GM21717 (cell line): Measurements from ENCODE around the gene CAMK2D.
A peak's percentile ranks its signal among the peaks of the same experiment; 100 is the strongest.

Experiments used
- ATAC-seq: cut with Tn5 transposase; IDR thresholded peaks from one replicate; pipeline ENCODE4 v1.9.1; 2021; ENCODE audit warnings: mild to moderate bottlenecking, moderate library complexity; ENCODE audit not compliant: unreplicated experiment

Gene CAMK2D

DNA sequence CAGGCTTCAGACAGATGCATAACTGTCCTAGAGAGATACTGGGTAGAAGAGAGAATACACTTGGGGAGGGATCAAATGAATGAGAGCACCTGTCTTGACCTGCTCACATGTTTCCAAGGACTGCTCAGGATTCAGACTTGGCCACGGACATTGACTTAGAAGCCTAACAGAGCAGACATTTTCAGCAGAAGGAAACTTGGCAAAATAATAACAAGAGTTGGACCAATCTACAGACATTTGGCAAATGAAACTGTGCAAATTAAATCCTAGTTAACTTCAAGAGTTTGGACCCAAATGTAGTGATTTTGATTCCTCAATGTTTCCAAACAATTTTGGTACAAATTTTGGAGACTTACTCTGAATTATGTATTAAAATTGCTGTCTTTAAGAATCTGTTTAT lies 223.9 kb downstream of the CAMK2D start:
- ATAC-seq = no peak

DNA sequence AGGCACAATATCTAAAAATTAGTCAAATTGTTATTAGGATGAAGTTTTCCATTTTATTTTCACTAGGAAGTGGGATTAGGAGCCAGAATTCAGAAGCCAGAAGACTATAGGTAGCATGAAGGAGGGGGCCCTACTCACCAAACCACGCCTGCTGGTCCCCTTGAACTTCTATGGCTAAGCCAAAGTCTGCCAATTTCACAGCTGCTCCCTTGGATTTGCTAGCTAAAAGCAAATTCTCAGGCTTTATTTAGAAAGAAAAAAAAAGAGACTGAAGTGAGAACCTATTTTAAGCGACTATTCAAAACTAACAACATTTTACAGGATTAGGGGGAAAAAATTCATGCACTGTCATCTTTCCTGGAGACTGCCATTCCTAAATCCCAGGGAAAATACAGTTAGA lies 224.3 kb downstream of the CAMK2D start:
- ATAC-seq = no peak

DNA sequence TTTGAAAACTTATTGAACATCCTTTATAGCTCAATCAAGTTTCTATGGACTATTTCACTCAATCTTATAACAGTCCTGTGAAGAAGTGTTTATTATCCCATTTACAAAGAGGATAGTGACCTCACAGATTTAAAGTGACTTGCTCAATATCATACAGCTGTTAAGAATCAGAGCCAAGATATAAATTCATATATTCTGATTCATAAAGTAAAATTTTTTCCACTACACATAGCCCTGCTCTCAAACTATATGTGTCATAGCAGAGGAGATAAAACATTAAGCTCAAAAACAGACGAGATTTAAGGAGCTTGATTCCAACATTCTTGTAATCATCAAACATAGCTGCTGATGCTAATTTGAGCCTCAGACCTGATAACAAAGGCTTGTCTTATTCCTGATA lies 226.8 kb downstream of the CAMK2D start:
- ATAC-seq = no peak

DNA sequence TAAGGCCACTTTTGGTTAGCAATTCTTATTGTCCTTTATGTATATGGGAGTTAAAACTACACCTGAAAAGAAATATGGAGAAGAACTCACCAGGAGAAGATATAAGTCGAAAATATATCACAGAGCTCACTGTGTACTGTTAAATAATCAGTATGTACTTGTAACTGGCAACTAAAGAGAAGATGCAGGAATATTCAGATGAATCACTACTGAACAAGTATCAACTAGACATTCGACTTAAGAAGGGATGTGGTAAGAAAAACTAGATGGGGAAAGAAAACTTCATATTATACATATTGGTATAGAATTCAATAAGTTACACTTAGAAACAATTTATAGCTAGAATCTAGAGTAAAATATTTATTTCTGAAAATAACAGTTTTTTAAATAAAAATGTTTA lies 230.0 kb downstream of the CAMK2D start:
- ATAC-seq = no peak

DNA sequence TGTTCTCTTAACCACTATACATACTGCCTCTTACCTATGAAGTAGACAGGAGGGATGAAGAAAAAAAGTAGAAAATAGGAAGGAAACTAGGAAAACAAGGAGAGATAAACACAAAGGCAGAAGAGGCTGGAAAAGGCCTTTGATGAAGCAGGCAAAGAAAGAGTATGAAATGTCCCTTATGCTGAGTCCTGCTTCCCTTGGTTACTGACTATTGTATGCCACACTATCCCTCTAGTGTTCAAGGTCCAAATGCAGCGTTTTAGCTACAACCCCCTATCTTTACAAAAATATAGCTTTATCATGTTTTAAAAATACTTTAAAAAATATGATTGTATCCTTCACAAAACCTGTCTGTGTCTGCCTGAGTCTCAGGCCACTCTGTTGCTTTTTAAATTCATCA lies 233.1 kb downstream of the CAMK2D start:
- no peak for ATAC-seq

DNA sequence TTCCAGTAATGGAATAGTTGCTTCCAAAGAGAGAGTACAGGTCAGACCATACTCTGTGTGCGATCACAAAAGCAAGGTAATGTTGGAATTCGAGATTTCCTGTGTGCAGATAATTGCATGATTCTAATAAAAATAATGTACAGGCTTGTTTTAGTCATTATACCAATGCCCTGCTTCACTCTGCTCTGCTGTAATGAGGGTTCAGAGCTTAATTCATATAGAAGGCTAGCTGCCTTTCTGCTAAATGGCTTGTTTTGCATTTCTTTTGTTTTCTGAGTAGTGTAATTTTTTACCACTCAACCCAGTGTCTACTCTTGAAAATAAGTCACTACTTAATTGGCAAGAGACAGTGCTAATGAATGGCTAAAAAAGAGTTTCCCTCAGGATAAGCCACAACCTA lies 236.0 kb downstream of the CAMK2D start:
- ATAC-seq = no peak

DNA sequence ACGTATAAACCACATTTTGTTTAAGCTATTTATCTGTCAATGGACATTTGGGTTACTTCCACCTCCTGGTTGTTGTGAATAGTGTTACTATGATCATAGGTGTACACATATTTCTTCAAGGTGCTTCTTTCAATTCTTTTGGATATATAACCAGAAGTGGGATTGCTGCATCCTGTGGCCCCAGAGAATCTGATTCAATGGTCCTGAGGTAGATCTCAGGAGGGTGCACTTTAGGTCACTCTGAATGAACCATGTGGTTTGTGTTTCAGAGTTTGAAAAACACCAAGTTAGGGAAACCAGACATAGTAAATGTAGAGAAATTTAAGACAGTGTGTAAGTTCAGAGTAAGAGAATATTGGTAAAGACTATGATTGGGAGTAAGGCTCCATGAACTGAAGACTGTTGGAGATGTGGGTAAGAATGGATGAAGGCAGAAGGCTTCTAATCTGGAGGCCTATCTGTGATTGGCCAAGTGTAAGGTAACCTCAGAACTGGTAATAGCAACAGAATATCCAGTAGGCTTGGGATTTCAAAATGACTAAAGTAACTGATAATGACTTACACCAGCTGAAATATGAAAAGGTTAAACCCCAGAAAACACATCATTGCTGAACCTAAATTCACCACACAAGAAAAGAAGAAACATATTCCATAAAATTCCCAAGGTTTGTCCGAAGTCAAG lies 236.9 kb downstream of the CAMK2D start:
- peak; percentile 49 for ATAC-seq

DNA sequence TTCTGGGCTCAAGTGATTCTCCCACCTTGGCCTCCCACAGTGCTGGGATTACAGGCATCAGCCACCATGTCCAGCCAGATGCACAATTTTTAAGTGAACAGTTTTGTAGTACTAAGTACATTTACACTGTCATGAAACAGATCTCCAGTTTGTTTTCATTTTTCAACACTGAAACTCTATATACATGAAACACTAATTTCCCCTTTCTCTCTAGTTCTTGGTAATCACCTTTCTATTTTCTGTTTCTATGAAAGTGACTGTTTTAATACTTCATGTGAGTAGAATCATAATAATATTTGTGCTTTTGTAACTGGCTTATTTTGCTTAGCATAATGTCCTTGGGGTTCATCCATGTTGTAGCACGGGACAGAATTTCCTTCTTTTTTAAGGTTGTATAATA lies 237.4 kb downstream of the CAMK2D start:
- peak; percentile 90 for ATAC-seq

DNA sequence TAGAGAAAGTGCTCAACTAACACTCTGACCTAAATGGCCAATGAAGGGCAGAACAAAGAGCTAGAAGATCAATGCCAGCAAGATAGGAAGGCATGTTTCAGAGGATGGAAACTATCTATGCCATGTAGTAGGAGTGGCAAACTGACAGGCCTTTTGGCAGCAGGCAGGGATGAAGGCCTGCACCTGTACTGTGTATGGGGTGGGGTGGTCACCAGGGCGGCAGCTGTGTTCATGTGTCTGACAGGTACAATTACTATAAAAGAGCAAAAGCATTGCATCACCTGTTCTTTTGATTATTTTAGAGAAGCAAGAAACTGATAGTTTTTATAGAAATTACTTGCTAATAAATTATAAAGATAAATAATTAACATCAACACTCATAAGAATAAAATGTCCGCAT lies 239.1 kb downstream of the CAMK2D start:
- no peak for ATAC-seq

DNA sequence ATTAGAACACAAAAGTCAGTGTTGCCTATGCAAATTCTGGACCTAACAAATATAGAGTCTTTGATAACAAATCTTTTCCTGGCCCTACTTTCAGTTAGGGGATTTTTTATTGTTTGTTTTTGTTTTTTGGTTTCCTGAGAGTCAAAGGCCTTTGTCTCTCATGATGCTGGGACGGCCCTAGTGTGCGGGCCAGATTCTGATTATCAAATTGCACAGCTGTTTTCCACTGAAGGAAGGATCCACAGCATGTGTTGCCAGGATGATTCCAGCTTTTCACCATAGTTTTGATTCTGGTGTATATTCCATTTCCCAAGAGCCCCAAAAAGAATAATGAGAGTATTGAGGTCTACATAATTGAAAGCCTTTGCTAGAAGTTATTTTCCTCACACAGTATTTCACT lies 248.2 kb downstream of the CAMK2D start:
- ATAC-seq = no peak

DNA sequence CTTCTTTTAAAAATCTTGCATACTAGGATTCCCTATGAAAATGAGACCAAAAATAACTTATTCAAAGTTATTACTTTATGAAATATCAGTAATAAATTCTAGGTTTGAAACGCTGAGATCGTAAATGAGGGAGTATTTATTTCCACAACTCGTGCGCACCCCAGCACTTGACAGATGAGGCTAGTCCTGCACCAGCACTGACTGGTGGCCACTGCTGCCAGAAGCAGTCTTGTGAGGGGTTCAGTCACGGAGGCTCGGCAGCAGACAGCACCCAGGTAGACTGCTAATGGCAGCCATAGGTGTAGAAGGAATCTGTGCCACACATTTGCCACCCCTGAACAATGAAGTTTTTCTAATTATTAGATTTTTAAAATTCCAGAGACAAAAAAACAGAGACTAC lies 248.7 kb downstream of the CAMK2D start:
- ATAC-seq = no peak

DNA sequence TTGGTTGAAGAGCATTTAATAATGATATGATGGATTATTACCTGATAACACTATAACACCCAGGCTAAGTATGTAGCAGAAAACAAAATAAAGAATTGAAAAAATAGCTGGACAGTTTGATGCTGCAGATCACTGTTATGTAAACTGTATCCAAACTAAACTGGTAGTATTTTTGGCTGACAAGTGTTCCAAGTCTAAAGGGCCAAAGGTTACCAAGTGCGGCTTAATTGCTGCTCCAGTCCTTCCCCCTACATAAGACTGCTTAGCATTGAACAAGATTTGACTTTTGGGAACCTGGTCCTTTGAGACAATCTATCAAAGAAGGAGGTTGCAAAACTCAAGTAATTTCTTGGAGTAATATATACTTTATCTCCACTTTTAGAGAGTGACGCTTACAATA lies 249.6 kb downstream of the CAMK2D start:
- no peak for ATAC-seq

DNA sequence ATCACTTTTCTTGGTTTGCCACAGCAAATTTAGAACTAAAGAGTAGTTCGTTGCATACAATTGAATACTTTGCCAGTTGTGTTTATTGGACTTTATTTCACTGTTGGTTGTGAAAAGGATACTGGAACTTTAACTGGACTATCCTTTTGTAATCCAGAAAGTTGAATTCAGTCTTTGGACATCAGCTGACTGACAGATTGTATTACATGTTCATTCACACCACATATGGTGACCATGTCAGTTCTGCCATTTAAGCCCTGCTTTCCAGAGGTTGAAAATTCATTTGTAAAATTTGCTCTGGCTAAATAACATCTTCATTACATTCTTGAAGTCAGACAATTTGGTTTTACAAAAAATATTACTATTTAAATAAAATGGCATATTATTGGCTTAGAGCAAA lies 251.7 kb downstream of the CAMK2D start:
- ATAC-seq = no peak

DNA sequence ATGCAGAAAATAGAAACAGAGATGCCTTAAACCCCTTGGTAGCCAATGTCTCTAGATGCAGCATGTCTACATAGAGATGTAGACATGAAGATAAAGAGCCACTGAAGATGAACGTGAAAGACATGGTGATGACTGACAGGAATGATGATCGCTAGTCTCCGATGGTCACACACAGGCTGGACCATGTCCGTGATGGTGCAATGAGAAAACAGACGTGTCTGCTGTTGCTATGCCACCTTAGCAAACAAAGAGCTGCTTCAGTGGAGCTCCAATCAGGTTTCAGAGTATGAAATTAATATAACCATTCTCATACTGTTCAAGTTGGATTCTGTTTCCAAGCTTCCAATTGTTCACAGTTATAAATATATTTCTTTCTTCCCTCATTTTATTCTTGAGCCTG lies 256.5 kb downstream of the CAMK2D start:
- ATAC-seq = no peak

DNA sequence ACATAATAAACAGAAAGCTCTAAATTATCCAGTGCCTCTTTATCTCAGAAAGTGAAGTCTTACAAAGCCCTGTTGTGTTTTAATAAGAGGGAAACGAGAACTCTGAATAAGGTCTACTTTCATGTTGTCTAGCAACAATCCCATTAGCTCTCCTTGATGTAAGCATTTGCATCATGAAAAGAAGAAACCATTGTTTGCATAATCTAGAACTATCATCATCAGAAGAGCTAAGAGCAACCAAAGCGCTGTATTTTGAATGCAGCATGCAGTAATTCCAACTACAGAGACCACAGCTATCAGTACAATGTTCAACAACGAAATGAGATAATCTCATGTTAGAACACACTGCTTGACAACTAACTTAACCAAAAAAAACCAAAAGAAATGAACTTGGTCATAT lies 257.1 kb downstream of the CAMK2D start:
- no peak for ATAC-seq

DNA sequence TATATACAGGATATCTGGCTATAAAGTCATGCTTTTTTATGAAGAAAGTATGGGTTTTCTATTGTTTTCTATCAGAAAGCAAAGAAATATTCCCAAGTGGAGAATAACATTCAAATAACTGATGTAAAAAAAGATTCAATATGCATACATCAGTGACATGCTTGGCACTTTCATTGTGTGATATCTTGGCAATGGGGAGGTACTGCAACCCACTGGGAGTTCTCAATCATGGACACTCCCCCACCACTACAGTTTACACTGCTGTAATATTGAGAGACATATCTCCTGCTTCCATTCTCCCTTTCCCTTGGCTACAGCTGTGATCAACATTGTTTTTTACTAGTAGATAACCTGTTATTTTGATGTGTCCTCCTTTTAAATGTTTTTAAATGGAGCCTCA lies 257.8 kb downstream of the CAMK2D start:
- no peak for ATAC-seq

DNA sequence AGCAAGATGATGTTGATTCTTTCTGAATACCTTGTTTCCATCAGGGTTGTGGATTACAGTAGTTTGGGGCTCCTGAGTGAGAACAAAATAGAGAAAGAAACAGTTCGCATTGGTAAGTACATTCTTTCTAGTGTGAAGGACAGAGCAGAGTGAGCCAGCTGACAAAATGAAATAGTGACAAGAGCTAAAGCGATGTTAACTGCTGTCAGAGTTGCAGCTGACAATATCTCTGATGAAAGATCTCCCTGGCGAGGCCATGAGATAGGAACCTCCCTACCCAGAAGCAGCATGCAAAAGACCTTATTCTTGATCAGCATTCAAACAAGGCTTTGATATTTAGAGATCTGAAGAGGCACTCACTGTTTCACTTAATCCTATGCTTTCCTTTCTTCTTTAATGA lies 258.6 kb downstream of the CAMK2D start:
- no peak for ATAC-seq

DNA sequence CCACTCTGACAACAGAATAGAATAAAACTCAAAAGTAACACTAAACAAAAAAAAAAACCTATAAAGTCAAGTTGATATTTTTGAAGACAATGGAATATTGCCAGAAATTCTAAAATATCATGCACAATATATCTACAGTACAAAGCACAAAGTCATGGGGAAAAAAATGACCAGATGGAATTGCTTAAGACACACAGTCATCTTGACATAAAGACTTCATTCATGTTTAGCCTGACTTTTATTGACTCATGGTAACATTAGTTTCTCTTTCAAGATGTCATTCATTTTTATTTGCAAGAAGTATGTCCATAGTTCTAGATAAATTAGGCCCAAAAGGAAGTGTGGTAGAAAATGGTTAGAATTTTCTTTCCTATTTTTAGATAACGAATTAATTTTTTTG lies 259.1 kb downstream of the CAMK2D start:
- no peak for ATAC-seq

DNA sequence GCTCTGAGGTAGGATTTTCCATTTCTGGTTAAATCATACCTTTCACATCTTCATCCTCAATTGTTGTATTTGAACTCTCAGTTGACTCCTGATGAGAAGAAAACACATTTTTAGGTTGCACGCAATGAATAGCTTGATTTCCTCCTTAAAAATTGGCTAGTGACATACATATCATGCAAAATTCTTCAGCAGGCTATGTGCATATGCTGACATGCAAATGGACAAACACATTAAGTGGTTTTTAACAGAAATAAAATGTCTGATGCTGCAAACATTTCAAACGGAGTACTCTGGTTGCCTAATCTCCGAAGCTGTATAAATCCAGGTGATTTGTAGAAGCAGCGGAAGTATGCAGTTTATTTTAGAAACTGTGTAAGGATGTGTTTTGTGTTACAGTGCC lies 261.1 kb downstream of the CAMK2D start:
- ATAC-seq = no peak

DNA sequence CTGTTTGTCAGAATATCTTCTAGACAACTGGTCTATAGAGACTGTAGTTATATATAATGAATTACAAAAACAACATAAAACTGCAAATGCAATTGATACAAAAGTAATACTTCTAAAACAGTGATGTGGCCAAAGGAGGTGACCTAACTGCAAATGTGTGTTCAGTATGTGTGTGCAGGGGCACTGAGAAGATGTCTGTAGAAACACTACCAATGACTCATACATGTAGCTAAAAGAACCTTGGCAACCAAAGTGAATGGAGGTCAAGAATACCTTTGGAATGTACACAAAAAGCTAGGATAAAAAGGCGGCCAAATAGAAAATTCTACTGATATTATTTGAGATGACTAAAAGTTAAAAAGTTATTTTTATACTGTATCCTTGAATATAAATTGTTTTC lies 261.8 kb downstream of the CAMK2D start:
- no peak for ATAC-seq

DNA sequence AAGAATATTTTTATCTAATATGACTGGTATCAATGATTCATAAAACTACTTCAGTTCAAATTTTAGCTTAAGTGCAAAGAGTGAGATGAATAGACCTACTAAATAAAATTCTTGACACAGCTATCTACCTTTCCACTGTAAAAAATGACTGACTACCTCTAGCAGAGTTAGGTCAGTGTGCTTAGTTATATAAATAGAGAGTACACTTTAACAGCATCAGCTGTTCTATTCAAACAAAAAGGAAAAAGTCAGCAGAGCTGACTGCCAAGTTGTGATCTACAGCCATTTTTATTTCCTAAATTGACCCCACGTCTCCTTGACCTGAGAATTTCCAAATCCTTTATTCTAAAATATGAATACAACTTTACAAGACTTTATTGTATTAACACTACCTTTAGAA lies 262.4 kb downstream of the CAMK2D start:
- no peak for ATAC-seq

DNA sequence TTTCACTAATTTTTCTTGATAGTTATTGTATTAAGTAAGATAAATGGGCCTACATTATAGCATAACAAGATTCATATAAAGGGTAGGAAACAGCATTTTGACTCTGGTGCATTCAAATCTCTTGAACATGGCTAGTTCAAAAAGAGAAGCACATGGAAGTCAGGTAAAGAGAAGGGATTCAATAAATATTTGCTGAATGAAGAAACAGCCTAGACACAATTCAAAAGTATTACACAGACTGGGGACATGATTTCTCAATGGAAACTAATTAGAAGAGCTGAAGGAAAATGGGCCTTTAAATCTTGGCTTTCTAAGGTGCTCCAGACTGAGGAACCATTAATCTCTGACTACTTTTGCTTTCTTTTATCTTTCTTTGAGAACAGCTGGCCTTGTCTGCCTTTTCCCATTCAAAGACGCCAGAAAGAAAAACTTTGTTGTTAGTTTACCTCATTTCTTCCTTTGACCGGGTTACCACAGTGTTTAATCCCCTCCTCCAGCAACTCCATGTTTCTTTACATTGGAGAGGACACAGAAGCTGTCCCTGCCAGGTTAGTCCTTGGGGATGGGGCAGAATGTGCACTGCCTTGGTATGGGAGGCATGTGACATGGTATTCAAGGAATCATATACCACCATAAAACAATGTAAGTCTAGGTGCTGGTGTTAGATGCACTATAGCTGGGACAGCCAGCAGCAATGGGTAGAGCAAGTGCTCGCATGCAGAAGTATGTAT lies 264.2 kb downstream of the CAMK2D start:
- ATAC-seq = no peak

DNA sequence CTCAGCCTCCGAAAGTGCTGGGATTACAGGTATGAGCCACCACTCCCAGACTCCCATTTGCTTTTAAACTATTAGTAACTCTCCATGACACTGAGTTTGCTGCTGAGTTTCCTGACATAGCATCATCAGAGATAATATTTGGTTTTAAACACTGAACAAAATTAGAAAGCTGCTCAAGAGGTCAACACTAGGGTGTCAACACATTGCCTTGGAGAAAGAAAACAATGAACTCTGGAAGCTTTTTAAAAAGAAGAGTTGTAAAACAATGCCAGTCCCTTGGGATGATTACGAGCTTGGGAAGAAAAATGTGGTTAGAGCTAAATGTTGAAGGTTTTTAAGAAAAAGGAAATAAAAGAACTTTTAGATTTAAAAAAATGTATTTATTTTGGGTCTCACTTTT lies 264.8 kb downstream of the CAMK2D start:
- no peak for ATAC-seq
